ENCODE data around the gene VAMP5. TPM values are rescaled to one million over a fixed set of nuclear protein-coding genes. Genes with fewer than 3 reads are reported as not detected.
A peak's percentile ranks its signal among the peaks of the same experiment; 100 is the strongest.

The VAMP5 gene
- total and polyA plus RNA-seq, 2 experiments from 2014 or later = 2.7 to 36.1 TPM

- DNase-seq (ENCODE audit: low spot score) = no peak
- peaks cover 30% of the 10 kb centered on the region for H3K4me1 ChIP-seq (ENCODE audit: insufficient read depth)
- TF ChIP-seq EZH2phosphoT487 (IDR thresholded peaks at IDR 0.05; ENCODE audit: low read depth, severe bottlenecking, unreplicated experiment) (no peak), EZH2 (IDR thresholded peaks at IDR 0.05; ENCODE audit: borderline replicate concordance) (no peak), CTCF (IDR thresholded peaks at IDR 0.05; ENCODE audit: poor library complexity) (no peak)
These were observed 421 bp upstream of the VAMP5 start for GRCh38 chr2:85583667-85584353.

GRCh38 chr2:85584857-85585780 is 888 bp downstream of the VAMP5 start:
- 68% methylated on average over 9 of the region's 9 CpGs for WGBS (ENCODE audit: low lambda C conversion rate, missing lambda C conversion rate)
- H3K79me2 ChIP-seq = peaks cover 3% of the 10 kb centered on the region
- H3K36me3 ChIP-seq (replicated peaks; ENCODE audit: insufficient read depth, low read depth) = no peaks in the 10 kb centered on the region
- peak overlapping the region; percentile 83 for H3K27ac ChIP-seq
- no peaks in the 10 kb centered on the region for H3K9me3 ChIP-seq (ENCODE audit: low read depth)
- peak overlapping the region; percentile 83 for H3K4me2 ChIP-seq
- no peaks in the 10 kb centered on the region for H3K9me2 ChIP-seq (replicated peaks; ENCODE audit: insufficient read depth)
- DNase-seq (ENCODE audit: low spot score) = peak; percentile 83
- no peak overlapping the region for H2AFZ ChIP-seq
- peak overlapping the region; percentile 3 for H3K4me3 ChIP-seq
- peak; percentile 50 for TF ChIP-seq EZH2phosphoT487 (IDR thresholded peaks at IDR 0.05; ENCODE audit: low read depth, severe bottlenecking, unreplicated experiment)
- no peak for TF ChIP-seq CTCF (IDR thresholded peaks at IDR 0.05; ENCODE audit: poor library complexity)
- TF ChIP-seq EZH2 (IDR thresholded peaks at IDR 0.05; ENCODE audit: borderline replicate concordance) = no peak
- no peaks in the 10 kb centered on the region for H3K27me3 ChIP-seq
- peaks cover 25% of the 10 kb centered on the region for H3K4me1 ChIP-seq (ENCODE audit: insufficient read depth)
- no peaks in the 10 kb centered on the region for H4K20me1 ChIP-seq (ENCODE audit: insufficient read depth, poor library complexity, severe bottlenecking)

More at GRCh38 chr2:85583667-85584353, 421 bp upstream of the VAMP5 start:
- WGBS (ENCODE audit: low lambda C conversion rate, missing lambda C conversion rate) = 55% methylated on average over 15 of the region's 16 CpGs
- Histone ChIP-seq H3K9me2 (replicated peaks; ENCODE audit: insufficient read depth) (no peaks in the 10 kb centered on the region), H2AFZ (peak overlapping the region; percentile 32), H3K36me3 (replicated peaks; ENCODE audit: insufficient read depth, low read depth) (no peaks in the 10 kb centered on the region), H3K9me3 (ENCODE audit: low read depth) (no peaks in the 10 kb centered on the region), H3K79me2 (peaks cover 16% of the 10 kb centered on the region), H3K4me2 (peak overlapping the region; percentile 83), H3K27me3 (no peaks in the 10 kb centered on the region), H3K27ac (peak overlapping the region; percentile 83), H3K4me3 (peak overlapping the region; percentile 3), H4K20me1 (ENCODE audit: insufficient read depth, poor library complexity, severe bottlenecking) (no peaks in the 10 kb centered on the region)

- TF ChIP-seq CTCF (IDR thresholded peaks at IDR 0.05; ENCODE audit: poor library complexity) = no peak
- TF ChIP-seq EZH2phosphoT487 (IDR thresholded peaks at IDR 0.05; ENCODE audit: low read depth, severe bottlenecking, unreplicated experiment) = no peak
- TF ChIP-seq EZH2 (IDR thresholded peaks at IDR 0.05; ENCODE audit: borderline replicate concordance) = no peak
- Histone ChIP-seq H3K36me3 (replicated peaks; ENCODE audit: insufficient read depth, low read depth) (no peaks in the 10 kb centered on the region), H3K79me2 (no peaks in the 10 kb centered on the region), H3K9me2 (replicated peaks; ENCODE audit: insufficient read depth) (no peaks in the 10 kb centered on the region), H3K9me3 (ENCODE audit: low read depth) (no peaks in the 10 kb centered on the region), H3K27me3 (no peaks in the 10 kb centered on the region), H2AFZ (no peak overlapping the region), H3K4me2 (no peak overlapping the region), H3K27ac (peak overlapping the region; percentile 57), H4K20me1 (ENCODE audit: insufficient read depth, poor library complexity, severe bottlenecking) (no peaks in the 10 kb centered on the region), H3K4me3 (no peak overlapping the region), H3K4me1 (ENCODE audit: insufficient read depth) (peaks cover 25% of the 10 kb centered on the region)
- 100% methylated on average over 1 of the region's 1 CpG for WGBS (ENCODE audit: low lambda C conversion rate, missing lambda C conversion rate)
- no peak for DNase-seq (ENCODE audit: low spot score)
These were observed 1.5 kb downstream of the VAMP5 start for GRCh38 chr2:85585781-85586105.

All from hepatocyte (in vitro differentiated cells).